ENCODE data around the gene DNTT.
A peak's percentile ranks its signal among the peaks of the same experiment; 100 is the strongest.

The DNTT gene

DNA sequence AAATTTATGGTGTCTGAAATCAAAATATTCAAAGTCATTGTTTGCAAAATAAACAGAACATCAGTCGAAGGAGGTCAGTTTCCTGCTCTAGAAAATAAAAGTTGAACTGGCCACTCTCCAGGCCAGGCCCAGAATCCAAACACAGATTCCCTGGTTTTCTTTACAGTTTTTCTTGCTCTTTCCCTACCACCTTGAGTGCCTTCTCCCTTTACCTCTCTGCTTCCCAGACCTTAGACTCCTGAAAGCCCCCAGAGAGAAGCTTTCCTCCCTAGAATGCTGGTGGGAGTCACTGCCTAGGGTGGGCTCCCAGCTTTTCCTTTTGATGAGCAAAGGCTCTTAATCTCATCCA, 6.1 kb downstream of the DNTT start:
- DNase-seq = no peak

DNA sequence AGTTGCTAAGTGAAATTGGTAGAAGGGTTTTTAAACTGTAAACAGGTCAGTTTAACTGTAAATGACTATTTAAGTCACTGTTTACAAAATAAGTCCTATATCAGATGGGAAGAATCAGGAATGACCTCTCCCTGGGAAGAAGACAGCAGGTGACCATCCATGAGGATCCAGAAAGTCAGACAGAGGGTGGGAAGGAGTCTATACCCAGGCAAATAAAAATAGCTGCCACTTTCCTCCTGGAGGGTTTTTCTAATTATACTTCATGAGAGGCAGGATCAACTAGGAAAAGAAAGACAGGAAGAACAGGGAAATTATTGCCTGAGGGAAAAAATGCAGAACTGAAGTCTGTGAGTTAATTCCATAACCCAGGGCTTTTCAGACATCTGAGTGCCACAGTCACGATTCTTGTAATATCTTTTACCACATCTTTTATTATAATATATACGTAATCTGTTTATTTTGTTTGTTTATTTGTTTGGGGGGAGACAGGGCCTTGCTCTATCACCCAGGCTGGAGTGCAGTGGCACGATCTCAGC, 7.0 kb downstream of the DNTT start:
- DNase-seq = no peak

DNA sequence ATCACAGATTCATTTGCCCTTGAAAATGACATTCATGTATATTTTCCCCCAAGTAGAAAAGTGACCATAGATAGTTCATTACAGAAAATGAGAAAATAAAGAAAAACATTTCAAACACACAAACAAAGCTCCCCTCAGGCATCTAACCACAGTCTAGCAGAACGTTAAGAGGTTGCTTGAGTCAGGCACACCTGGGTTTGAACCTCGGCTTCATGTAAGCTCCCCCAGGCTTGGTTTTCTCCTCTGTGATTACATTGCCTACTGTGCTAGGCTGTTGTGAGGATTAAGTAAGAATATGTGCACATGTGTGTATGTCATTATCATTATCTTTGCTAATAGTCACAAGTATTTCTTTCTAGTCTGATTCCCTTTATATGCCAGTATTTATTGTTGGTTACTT, 9.1 kb downstream of the DNTT start:
- no peak for DNase-seq

DNA sequence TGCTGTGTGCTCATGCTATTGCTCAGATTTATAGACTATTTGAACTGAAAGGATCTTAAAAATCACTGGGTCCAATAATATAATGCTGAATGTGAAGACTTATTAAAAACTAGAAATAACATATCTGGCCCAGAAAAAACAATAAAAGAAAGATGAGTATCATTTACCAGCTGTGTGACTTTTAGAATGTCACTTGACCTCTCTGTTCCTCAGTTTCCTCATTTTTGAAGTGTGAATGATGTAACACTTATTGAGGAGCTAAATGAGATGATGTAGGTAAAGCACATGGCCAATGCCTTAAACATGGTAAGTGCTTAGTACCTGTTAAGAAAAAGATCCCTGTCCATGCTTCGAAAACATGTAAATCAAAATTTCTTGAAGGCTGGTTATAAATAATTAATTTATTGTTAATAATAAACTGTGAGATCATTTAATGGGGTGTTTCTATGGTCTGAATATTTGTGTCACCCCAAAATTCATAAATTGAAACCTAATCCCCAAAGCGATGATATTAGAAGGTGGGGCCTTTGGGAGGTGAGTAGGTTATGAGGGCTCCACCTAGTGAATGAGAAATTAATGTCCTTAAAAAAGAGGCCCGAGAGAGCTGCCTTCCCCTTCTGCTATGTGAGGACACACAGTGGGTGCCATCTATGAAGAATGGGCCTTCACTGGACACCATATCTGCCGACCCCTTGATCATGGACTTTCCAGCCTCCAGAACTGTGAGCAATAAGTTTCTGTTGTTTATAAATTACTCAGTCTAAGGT, 13.0 kb downstream of the DNTT start:
- DNase-seq = no peak

DNA sequence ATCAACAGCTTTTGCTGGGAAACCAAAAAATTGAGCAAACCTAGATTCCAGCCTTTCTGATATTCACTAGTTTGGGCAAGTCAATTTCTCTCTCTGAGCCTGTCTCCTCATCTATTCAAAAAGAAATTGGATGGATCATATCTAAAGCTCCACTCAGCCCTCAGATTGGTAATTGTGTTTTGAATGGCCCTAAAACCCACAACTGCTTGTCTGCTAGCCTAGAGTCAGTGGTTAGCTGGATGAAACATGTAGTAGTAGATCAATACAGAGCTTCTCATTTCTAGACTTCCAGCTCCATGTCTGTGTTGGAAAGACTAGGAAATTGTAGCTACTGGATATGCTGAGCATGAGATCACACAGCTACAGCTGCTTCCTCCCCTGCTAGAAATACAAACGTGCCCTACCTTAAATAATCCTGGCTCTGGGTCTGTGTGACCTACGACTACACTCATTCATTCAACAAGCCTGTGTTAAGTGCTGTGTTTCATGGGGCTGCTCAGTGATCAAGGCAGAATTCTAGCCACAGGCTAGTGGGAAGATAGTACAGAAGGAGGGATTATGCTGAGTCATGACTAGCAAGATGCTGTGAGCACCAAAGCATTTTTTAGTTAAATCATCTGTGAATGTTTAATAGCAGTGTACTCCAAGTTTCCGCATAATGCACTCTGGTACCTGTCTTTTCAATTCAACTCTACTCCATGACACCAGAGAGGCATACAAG, 15.7 kb downstream of the DNTT start:
- DNase-seq = peak; percentile 46

DNA sequence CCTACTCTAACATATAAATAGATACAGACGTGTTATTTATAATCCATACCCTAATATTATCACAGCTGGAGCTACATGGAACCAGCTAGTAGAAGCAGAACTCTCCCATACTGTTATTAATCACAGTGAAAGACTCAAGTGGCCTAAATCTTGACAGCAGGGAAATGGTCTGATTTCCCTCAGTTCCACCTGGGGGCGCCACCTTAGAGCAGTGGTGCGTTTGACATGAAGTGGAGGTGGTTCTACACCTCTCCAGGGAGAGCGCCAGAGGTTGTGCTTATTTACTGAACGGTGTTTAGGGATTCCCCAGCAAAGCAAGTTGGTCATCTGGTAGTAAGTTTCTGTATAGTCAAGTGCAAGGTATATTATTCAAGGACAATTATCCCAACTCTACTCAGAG, 17.6 kb downstream of the DNTT start:
- no peak for DNase-seq

DNA sequence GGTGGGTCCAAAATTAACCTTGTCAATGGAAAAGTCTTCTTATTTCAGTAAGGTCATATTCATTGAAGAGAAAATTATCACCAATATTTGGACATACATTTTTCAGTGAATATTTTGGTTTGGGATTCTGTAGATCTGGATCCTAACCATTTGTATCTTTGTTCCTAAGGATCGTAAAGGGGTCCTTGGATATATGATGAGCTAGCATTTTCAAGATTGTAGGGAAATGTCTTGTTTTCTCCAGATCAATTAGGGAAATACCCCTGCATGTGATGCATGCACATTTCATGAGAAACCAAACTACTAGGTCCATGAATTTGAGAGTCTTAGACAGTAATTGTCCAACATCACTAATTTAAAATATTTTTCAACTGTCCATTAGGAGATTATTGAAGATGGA, 18.0 kb downstream of the DNTT start:
- DNase-seq = no peak

DNA sequence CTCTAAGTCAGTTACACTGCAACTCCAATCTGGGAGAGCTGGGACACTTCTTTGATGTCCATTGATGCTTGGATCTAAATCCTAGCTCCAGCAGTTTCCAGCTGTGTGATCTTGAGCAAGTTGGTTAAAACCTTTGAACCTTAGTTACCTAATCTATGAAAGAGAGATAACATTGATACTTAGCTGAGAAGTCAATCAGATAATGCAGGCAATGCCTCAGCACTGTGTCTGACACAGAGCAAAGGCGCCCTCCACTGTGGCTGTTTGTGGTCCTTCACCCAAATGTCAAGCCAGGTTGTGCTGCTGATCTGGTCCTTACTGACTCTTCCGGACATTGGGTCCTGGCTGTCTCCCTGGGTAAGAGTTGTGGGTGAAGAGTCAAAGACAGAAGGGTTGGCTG, 20.2 kb downstream of the DNTT start:
- DNase-seq = no peak

DNA sequence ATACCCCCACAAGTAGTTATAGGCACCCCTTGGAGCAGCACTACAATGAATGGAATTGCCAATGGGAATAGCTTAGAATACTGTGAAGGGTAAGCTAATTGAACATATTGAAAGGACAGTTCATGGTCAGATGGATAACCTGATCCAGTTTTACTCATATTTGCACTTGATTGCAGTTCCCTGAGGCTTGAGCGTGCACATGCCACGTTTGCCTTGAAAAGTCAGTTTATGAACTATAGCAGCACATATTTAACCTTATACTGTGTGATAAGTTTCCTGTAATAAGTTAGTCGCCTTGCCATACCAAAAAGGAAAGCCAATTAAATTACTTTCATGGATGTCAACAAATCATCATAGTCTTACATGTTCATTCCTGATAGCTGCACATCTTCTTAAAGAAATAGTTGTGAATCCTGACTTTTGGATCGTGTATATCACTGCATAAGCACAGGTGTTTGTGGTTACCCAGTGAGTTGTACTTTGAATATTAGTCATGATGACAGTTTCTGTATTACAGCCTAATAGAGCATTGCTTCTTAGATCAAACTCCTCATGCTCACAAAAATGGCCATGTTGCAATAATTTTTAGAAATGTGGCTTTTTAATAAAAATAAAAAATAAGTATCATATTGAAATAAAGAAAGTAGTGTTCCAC, 21.6 kb downstream of the DNTT start:
- DNase-seq = no peak

DNA sequence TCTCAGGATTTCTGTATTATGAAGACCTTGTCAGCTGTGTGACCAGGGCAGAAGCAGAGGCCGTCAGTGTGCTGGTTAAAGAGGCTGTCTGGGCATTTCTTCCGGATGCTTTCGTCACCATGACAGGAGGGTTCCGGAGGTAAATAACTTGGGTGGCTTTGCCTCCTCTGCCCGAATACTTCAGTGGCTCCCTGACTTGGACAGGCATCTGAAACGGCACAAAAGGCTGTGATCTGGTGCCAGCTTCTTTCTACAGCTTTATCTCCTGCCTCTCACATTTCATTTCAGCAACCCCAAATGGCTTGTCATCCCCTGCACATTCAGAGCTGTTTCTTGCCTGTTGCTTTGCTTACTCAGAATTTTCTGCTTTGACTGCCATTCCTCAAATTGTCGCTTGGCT, 23.2 kb downstream of the DNTT start:
- no peak for DNase-seq

DNA sequence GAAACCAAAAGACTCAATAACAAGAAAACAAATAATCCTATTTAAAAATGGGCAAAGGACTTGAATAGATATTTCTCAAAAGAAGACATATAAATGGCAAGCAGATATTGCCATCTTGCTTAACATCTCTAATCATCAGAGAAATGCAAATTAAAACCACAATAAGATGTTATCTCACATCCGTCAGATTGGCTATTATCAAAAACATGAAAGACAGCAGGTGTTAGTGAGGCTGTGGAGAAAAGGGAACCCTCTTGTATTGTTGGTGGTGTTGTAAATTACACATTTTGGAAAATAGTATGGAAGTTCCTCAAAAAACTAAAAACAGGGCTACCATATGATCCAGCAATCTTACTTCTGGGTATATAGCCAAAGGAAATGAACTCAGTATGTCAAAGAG, 28.9 kb downstream of the DNTT start:
- no peak for DNase-seq

DNA sequence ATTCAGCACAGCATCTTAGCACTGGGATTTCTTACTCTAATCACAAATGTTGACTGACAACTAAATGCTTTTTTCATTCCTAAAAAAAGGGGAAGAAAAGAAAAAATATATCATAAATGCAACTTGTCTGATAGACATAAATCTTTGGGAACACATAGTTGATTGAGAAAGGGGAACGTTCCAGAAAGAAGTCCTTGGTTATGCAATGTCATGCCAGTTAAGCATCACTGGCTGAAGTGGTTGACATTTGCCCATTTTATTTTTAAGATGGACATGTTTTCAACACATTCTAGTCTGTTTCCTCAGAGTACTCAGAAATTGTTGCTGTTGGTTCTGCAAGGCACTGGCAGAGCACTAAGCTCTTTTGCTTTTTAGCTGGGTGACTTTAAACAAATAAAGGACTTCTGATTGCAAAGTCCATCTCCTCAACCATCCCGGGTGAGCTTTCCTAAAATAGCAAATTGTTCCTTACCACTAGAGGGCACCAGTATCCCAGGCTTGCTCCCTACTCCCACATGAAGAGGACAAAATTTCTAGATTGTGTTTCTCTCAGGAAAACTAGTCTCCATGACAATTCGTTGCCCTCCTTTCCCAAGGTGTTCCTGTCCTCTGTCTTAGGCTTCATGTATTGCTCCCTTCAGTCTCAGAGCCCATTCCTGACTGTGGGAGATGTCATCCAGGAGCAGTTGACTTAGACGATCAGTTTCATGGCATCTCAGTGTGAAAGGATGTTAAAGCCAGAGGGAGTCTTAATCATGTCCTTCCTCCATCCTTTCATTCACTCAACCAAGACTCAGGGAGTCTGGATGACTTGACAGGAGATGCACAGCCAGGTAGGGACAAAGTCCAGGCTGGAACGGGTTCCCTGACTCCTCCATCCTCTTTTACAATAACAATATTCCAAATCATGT, 30.6 kb downstream of the DNTT start:
- DNase-seq = no peak

DNA sequence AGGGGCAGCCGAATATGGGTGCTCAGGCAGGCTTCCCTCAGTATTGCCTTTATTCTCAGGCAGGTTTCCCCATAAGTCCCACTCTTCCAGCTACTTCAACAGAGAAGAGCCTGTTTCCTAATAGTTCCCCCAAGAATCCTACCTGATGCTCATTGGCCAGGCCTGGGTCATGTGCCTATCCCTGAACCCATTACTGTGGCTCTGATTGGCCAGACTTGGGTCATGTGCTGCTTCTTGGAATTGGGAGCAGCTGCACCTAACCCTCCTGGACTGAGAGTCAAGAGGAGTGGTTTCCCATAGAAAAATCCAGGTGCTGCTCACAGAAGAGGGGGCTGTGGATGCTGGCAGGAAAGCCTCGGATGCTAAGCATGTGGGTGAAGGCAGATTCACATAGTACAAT, 32.9 kb downstream of the DNTT start:
- DNase-seq = no peak

DNA sequence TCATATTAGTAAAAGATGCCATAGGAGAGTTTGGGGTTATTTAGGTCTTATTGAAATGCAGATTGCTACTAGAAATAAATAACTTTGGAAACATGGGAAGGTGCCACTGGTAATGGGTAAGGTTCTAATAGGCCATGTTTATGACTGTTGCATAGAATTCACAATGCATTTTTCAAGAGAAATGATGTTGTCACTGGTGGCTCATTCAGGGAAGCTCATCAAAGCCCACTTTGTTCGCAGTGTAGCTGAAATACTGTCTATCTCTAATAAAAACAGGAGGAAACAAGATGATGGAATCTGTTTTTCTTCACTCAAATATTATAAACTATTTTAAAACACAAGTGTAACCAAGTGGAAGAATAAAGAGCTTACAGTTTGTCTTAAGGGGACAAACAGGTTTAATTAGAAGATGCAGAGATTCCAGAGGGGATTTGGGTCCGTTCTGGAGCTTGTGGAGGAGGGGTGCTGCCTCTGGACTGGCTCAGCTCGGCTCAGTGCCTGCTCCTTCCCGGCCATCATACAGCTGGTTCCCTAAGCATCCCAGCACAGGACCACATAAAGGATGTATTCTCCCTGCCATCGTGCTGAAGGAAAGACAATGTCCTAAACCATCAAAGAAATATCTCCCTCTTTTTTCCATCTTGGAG, 34.2 kb downstream of the DNTT start:
- DNase-seq = no peak

DNA sequence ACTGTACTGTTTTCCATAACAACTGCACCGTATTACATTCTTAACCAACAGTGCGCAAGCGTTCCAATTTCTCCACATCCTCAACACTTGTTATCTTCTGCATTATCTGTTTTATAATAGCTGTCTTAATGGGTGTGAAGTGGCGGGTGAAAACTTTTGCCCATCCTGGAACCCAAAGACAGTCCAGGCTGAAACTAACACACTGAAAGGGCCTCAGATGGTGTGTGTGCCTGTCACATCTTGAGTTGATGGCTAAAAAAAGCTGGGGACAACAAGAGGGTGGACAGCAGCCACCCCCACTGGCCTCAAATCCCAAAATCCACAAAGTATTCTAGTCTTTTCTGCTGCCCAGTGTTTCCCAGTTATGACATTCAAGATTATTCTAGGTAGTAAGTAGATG, 35.1 kb downstream of the DNTT start:
- no peak for DNase-seq

DNA sequence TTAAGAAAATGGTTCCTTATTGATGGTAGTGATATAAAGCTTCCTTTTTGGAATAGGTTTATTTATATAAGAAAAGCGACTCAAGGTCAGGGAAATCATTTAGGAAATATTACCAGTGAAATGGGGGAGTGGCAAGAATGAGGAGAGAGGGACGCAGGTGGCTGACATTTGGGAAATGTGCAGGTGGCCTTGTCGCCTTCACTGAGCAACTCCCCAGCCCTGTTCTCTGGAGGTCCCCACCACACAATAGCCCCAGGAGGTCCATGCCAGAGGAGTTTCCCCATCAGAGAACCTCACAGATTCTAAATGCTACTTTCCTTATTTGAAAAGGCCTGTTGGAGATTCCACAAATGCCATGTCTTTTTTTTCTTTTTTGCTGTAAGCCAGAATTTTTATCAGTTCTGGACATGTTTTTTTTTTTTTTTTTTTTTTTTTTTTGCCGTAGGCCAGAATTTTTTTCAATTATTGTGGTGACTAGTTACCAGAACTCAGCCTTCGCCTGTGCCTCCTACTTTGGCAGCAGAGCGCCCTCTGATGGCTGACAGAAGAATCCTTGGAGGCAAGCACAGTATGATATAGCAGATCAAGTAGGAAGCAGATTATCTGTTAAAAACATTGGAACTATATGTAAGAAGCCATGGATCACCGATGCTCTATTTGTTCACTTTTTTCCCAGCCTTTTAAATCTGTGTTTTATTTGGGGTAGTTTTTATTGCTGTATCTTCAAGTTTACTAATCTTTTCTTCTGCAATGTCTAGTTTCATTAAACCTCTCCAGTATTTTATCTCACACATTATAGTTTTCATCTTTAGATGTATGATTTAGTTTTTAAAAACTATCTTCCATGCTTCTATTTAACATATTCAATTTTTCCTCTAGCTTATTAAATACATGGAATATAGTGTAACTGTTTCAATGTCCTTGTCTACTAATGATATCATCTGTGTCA, 36.0 kb downstream of the DNTT start:
- DNase-seq = peak; percentile 29

DNA sequence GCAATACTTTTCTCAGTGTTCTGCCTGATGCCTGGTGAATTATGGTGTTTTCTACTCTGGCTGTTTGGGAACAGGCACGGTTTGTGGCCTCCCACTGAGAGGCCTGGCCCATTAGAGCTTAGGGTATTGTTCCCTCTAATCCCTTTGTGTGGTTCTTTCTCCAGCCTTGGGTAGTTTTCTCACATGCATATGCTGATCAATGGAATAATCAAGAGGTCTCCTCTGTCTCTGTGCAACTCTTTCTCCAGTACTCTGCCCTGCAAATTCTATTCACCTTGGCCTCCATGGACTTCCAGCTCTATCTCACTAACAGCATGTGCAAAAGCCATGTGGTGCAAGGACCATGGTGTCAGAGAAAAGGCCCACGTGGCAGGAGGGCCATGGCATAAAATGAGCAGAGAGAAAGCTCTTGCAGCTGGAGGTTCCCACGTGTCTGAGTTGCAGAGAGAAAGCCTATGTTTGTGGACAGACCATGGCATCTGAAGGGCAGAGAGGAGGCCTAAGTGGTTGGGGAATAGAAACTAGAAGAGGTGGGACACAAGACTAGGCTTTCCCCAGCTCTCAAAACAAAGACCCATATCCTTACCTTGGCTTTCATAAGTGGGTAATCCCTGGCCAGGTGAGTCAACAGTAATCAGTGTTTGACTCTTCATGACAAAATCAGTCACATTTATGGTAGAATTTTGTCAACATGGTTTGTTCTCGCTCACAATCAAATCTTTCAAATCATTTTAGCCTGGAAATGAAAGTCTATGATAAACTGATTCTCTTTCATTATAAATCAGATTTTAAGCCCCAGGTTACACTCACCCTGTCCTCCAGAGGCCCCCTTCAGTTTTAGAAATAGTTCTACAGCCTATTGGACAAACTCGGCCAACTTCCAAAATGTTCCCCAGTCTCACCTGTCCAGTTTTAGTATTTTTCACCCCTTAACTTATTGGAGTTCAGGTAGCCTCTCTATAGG, 37.3 kb downstream of the DNTT start:
- no peak for DNase-seq

DNA sequence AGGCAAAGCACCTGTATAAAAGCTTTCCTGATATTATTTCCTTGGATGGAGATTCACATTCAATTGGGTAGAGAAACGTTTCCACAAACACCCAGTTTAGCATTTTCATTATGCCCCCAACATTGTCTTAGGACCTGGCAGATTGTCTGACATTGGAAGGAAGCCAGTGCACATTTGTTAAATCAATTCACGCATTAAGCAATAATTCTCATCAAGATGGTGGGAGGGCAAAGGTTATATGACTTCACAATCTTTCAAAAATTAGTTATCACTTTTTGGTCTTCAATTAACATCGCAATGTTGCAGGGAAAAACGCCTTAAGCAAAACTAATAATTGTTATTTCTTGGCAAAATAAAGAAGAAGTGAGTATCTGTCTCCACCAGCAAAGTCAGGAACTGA, 38.2 kb downstream of the DNTT start:
- no peak for DNase-seq

DNA sequence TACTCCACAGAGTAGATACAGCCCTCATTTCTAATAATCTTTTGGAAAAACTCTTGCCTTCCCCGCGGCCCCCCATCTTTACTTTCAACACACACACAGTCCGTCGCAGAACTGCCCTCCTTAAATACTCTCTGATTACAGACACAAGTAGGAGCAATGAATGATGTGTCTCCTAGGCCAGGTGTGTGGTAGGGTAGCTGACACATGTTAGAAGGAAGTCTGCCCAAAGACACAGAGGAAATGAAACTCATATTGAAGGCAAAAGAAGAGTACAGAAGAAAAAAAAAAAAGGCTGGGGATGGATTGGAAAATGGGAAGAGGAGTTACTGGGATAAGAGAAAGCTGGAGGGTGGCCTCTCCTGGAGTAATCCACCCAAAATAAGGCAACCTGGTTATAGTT, 39.9 kb downstream of the DNTT start:
- no peak for DNase-seq

DNA sequence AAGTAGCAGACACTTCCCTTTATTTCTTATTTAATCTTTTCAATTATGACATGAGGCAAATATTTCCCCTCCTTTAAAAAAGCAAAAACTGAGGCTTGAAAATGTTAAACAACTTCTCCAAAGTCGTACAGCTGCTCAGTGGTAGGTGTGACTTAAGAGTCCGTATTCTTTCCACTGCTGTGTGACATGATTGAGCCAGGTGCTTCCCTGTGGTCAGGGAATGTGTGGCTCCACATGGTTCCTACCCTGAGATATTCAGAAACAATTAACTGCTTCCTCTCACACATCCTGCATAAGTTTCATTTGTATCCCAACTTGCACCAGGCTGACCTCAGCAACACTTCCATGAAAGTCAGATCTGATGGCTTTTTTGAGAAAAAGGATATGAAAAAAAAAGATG, 41.0 kb downstream of the DNTT start:
- DNase-seq = no peak

All from SHP77 treated with DMSO at 0.1 percent for 48 hours (cell line).